Activated CD4-positive, alpha-beta T cell treated with anti-CD3 and anti-CD28 coated beads for 36 hours (primary cell): ENCODE data around the gene UBE2H. TPM values are rescaled to one million over a fixed set of nuclear protein-coding genes. Genes with fewer than 3 reads are reported as not detected.
"Not testable (repeated sequence)": the region's sequence is repeated elsewhere in the genome, so short reads cannot be mapped to it uniquely, and the experiment has no call there.

Experiments
- ATAC-seq: fragments of 200-7000 bp; cut with Tn5 transposase; one replicate; pipeline ENCODE4 v1.10.0; 2021; ENCODE audit warnings: mild to moderate bottlenecking, moderate library complexity
- CTCF ChIA-PET: fragments of 350-600 bp; sonication (Branson Sonifier 250); formaldehyde crosslinking; loops from one replicate; lab custom pipeline; 2021; ENCODE audit warnings: antibody characterized with exemption; lab: Charles Lee
- POLR2A ChIA-PET: fragments of 350-600 bp; sonication (Branson Sonifier 250); formaldehyde crosslinking; loops from one replicate; lab custom pipeline; 2021; ENCODE audit warnings: antibody characterized with exemption, inconsistent platforms; lab: Charles Lee
- DNase-seq: peaks from one replicate; pipeline ENCODE4 v3.0.0-alpha.2; 2020
- H3K27ac Mint-ChIP-seq: one replicate; pipeline ENCODE4 v1.8.0; 2021; ENCODE audit warnings: mixed read lengths
- H3K27me3 Mint-ChIP-seq: one replicate; pipeline ENCODE4 v1.8.0; 2021; ENCODE audit warnings: mixed read lengths
- H3K36me3 Mint-ChIP-seq: one replicate; pipeline ENCODE4 v1.8.0; 2021; ENCODE audit warnings: low read depth, mixed read lengths
- H3K4me1 Mint-ChIP-seq: one replicate; pipeline ENCODE4 v1.8.0; 2021; ENCODE audit warnings: mixed read lengths
- H3K4me3 Mint-ChIP-seq: one replicate; pipeline ENCODE4 v1.8.0; 2021; ENCODE audit warnings: mild to moderate bottlenecking, moderate library complexity, mixed read lengths
- H3K9me3 Mint-ChIP-seq: one replicate; pipeline ENCODE4 v1.8.0; 2021; ENCODE audit warnings: low read depth, mixed read lengths
- intact Hi-C, 2 experiments: fragments of 100-400 bp; cut with DNase I in 1 of 2; cut with micrococcal nuclease in 1 of 2; formaldehyde crosslinking; loops; one replicate each; pipeline versions ENCODE4 v1.14.2 to v1.15.1; 2022 to 2024; cut with DNase I, micrococcal nuclease
- total RNA-seq, 2 experiments: library from RNA; stranded (reverse); gene quantifications; one replicate each; pipeline ENCODE4 v1.2.3, GENCODE V29; 2021

Gene UBE2H
- total RNA-seq, 2 experiments from 2014 or later, result 25.6 to 40.7 TPM

- DNase-seq (no peak), ATAC-seq (no peak)
- Mint-ChIP-seq H3K4me3 (no peak overlapping the region), H3K9me3 (no peaks in the 10 kb centered on the region), H3K36me3 (peaks cover 24% of the 10 kb centered on the region), H3K4me1 (peaks cover 39% of the 10 kb centered on the region), H3K27me3 (no peaks in the 10 kb centered on the region), H3K27ac (no peak overlapping the region)
- ChIA-PET CTCF (interaction anchor here (0.6 to 1.9 kb wide), 4 partner anchors 9 to 136 kb away, joined by 3 to 5 read pairs (median 4); no protein-coding TSS in a partner anchor), POLR2A (no interaction called here)
- intact Hi-C loops, result no loop called here
Observed at GRCh38 chr7:129874722-129875121, 78.0 kb downstream of the UBE2H start.

DNA sequence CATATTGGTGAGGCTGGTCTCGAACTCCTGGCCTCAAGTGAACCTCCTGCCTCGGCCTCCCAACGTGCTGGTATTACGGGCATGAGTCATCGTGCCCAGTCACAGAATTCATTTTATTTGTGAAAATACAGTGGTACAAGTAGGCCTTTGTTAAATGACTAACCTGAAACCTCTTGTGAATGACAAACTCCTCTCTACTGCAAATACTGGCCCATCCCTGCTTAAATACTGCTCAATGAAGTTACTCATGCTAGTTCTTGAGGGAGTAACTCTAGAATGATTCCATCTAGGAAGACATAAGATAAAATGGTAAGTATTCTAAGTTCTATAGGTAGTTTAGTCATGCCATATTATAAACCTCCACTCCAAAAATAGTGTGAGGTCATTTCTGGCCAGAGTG lies 80.7 kb downstream of the UBE2H start:
- no peaks in the 10 kb centered on the region for H3K9me3 Mint-ChIP-seq
- no peak overlapping the region for H3K4me3 Mint-ChIP-seq
- DNase-seq (peak; percentile 43), ATAC-seq (peak; percentile 83)
- peaks cover 16% of the 10 kb centered on the region for H3K36me3 Mint-ChIP-seq
- CTCF ChIA-PET, result interaction anchor here (1.3 kb wide), 1 partner anchor 10 kb away, joined by 4 read pairs; no protein-coding TSS in a partner anchor
- no peaks in the 10 kb centered on the region for H3K27me3 Mint-ChIP-seq
- H3K27ac Mint-ChIP-seq, result no peak overlapping the region
- POLR2A ChIA-PET, result no interaction called here
- intact Hi-C loops, result no loop called here
- H3K4me1 Mint-ChIP-seq, result peaks cover 26% of the 10 kb centered on the region

- Mint-ChIP-seq H3K36me3 (peaks cover 12% of the 10 kb centered on the region), H3K4me3 (no peak overlapping the region), H3K27me3 (no peaks in the 10 kb centered on the region), H3K4me1 (peaks cover 18% of the 10 kb centered on the region), H3K27ac (no peak overlapping the region), H3K9me3 (no peaks in the 10 kb centered on the region)
- ATAC-seq (no peak), DNase-seq (no peak)
- CTCF ChIA-PET, result interaction anchor here (0.6 to 1.3 kb wide), 4 partner anchors 8 to 22 kb away, joined by 3 to 4 read pairs (median 3); no protein-coding TSS in a partner anchor
- POLR2A ChIA-PET, result no interaction called here
- intact Hi-C loops, result no loop called here
Observed at GRCh38 chr7:129870668-129871067, 82.1 kb downstream of the UBE2H start.

DNA sequence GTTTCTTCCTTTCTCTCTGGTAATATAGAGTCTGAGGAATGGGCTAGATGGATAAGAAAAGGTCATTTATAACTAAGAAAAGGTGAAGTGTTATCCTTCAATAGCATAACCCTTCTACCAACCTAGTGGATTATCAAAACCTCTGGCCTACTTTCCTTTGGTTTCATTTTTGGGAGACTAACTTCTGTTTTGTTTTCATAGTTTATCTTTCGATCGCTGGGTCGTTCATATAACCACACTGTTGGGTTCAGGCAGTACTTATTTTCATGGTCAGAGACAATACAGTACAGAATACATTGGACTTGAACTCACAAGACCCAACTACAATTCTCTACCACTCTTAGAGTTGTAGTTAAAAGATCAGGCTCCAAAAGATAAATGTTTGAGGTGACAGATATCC lies 86.5 kb downstream of the UBE2H start:
- DNase-seq, result no peak
- ATAC-seq, result no peak
- Mint-ChIP-seq H3K9me3 (no peaks in the 10 kb centered on the region), H3K27ac (no peak overlapping the region), H3K4me1 (peaks cover 27% of the 10 kb centered on the region), H3K36me3 (peaks cover 7% of the 10 kb centered on the region), H3K4me3 (no peak overlapping the region), H3K27me3 (no peaks in the 10 kb centered on the region)
- POLR2A ChIA-PET, result no interaction called here
- CTCF ChIA-PET, result interaction anchor here (1.5 to 2.4 kb wide), 2 partner anchors 9 to 28 kb away, joined by 3 to 5 read pairs; no protein-coding TSS in a partner anchor
- intact Hi-C loops, result no loop called here

DNA sequence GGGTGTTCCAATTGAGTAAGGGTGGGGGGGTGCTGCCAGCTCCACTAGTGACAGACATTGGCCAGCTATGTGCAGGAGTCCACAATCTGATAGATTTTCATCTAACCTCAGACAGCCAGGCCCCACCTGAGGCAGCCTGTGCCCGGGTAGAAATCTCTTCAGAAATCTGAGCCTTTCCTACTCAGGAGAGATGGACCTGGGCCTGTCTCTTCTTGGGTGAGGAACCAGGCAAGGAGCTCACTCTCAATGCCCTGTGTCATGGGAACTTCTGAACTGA lies 86.9 kb downstream of the UBE2H start:
- Mint-ChIP-seq H3K4me1 (peaks cover 28% of the 10 kb centered on the region), H3K9me3 (no peaks in the 10 kb centered on the region), H3K4me3 (no peak overlapping the region), H3K36me3 (peaks cover 6% of the 10 kb centered on the region), H3K27me3 (no peaks in the 10 kb centered on the region), H3K27ac (no peak overlapping the region)
- ATAC-seq (no peak), DNase-seq (no peak)
- intact Hi-C loops, result no loop called here
- ChIA-PET POLR2A (no interaction called here), CTCF (interaction anchor here (0.6 to 2.4 kb wide), 4 partner anchors 10 to 28 kb away, joined by 3 to 5 read pairs (median 3); no protein-coding TSS in a partner anchor)

DNA sequence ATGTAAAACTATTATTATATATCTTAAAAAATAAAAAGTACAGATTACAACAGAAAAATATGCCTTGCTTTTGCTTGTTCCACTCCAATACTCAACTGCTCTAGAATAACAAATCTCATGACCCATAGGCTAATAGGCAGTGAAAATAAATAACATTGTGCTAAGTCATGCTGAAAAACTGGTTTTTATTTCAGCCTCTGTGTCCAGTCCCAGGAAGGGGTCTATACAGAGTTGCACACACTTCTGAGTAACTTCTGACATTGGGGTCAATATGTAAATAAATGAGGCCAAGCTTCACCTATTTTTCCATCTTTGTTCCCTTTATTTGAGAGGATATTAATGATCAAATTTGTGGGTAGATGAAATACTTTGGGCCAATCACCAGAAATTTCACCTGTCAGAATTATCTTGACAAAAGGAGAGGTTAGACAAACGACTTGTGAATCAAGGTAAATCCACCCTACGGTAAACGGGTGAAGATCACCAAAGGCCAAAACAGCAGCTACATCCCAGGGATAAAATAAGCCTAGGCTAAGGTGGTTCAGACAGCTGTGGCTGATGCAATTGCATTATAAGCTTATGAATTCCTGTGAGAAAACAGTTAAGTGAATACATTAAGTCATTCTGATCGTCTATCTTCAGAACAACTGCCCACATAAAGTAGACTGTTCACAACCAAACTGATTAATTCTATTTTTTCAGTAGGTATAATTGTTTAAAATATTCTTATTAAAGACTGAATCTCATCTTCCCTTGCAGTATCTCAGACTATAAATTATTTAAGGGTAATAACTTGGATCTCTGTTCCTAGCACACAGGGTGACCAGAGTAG lies 87.5 kb downstream of the UBE2H start:
- peaks cover 6% of the 10 kb centered on the region for H3K36me3 Mint-ChIP-seq
- CTCF ChIA-PET, result interaction anchor here (0.6 to 2.4 kb wide), 4 partner anchors 9 to 29 kb away, joined by 3 to 5 read pairs (median 3); no protein-coding TSS in a partner anchor
- ATAC-seq, result no peak
- intact Hi-C loops, result no loop called here
- DNase-seq, result no peak
- no peak overlapping the region for H3K4me3 Mint-ChIP-seq
- H3K27me3 Mint-ChIP-seq, result no peaks in the 10 kb centered on the region
- H3K9me3 Mint-ChIP-seq, result no peaks in the 10 kb centered on the region
- peaks cover 32% of the 10 kb centered on the region for H3K4me1 Mint-ChIP-seq
- H3K27ac Mint-ChIP-seq, result no peak overlapping the region
- POLR2A ChIA-PET, result no interaction called here

DNA sequence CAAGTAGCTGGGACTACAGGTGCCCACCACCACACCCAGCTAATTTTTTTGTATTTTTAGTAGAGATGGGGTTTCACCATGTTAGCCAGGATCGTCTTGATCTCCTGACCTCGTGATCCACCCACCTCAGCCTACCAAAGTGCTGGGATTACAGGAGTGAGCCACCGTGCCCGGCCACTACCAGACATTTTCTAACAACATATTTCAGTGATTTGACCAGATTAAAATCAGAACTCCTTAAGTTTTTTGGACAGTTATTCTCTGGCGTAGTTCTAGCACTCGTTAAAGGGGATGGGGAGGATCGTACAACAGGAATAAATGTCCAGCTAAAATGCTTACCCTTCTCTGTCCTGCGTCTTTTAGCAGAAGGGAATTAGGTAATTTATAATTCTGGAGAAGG lies 88.1 kb downstream of the UBE2H start:
- intact Hi-C loops, H3K4me3 Mint-ChIP-seq, H3K27ac Mint-ChIP-seq, H3K9me3 Mint-ChIP-seq, DNase-seq, H3K27me3 Mint-ChIP-seq, POLR2A ChIA-PET, ATAC-seq, H3K36me3 Mint-ChIP-seq: not testable (repeated sequence)
- peaks cover 35% of the 10 kb centered on the region for H3K4me1 Mint-ChIP-seq
- CTCF ChIA-PET, result interaction anchor here (1.5 to 2.4 kb wide), 2 partner anchors 11 to 29 kb away, joined by 3 to 5 read pairs; no protein-coding TSS in a partner anchor

DNA sequence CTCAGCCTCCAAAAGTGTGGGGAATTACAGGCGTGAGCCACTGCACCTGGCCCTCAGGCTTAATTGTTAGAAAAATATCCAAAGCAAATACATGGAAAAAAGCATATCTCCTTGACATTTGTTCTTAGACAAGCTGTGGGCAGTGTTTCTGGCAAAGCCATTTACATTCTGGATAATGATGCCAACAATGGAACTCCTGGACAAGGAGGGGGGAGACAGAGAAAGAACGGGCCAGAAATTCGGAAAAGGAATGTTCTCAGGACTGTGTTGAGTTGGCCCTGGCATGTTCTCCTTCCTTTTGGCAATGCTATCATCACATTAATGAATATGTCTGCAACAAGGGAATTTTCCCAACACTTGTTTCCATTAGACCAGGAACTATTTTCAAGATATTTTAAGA lies 88.7 kb downstream of the UBE2H start:
- ChIA-PET CTCF (interaction anchor here (2.4 kb wide), 1 partner anchor 12 kb away, joined by 5 read pairs; no protein-coding TSS in a partner anchor), POLR2A (no interaction called here)
- peaks cover 41% of the 10 kb centered on the region for H3K4me1 Mint-ChIP-seq
- DNase-seq (no peak), ATAC-seq (no peak)
- no peaks in the 10 kb centered on the region for H3K9me3 Mint-ChIP-seq
- no peaks in the 10 kb centered on the region for H3K27me3 Mint-ChIP-seq
- no peak overlapping the region for H3K4me3 Mint-ChIP-seq
- H3K36me3 Mint-ChIP-seq, result peaks cover 4% of the 10 kb centered on the region
- H3K27ac Mint-ChIP-seq, result no peak overlapping the region
- intact Hi-C loops, result no loop called here

GRCh38 chr7:129862682-129863081 lies 90.1 kb downstream of the UBE2H start:
- Mint-ChIP-seq H3K4me3 (no peak overlapping the region), H3K36me3 (peaks cover 1% of the 10 kb centered on the region), H3K9me3 (no peaks in the 10 kb centered on the region), H3K4me1 (peaks cover 46% of the 10 kb centered on the region), H3K27me3 (no peaks in the 10 kb centered on the region), H3K27ac (no peak overlapping the region)
- ATAC-seq (no peak), DNase-seq (no peak)
- CTCF ChIA-PET, result interaction anchor here (0.8 to 0.9 kb wide), 4 partner anchors 9 to 148 kb away, joined by 3 to 4 read pairs (median 4); no protein-coding TSS in a partner anchor
- intact Hi-C loops, result no loop called here
- POLR2A ChIA-PET, result no interaction called here

DNA sequence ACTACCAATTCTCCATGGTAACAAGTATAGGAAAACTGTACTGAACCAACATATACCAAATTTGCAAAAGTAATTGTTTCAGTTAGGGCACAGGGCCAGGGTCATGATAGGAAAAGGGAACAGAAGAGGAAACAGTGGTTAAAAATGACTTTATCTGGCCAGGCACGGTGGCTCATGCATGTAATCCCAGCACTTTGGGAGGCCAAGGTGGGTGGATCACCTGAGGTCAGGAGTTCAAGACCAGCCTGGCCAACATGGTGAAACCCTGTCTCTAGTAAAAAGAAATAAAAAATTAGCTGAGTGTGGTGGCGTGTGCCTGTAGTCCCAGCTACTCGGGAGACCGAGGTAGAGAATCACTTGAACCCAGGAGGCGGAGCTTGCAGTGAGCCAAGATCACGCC lies 92.0 kb downstream of the UBE2H start:
- H3K4me3 Mint-ChIP-seq, H3K9me3 Mint-ChIP-seq, H3K27ac Mint-ChIP-seq, POLR2A ChIA-PET, DNase-seq, H3K36me3 Mint-ChIP-seq, intact Hi-C loops, H3K27me3 Mint-ChIP-seq, ATAC-seq: not testable (repeated sequence)
- H3K4me1 Mint-ChIP-seq, result peaks cover 51% of the 10 kb centered on the region
- CTCF ChIA-PET, result interaction anchor here (0.5 to 0.6 kb wide), 2 partner anchors 9 to 109 kb away, joined by 3 to 4 read pairs; no protein-coding TSS in a partner anchor

- Mint-ChIP-seq H3K27me3 (no peaks in the 10 kb centered on the region), H3K4me3 (no peak overlapping the region), H3K4me1 (peaks cover 62% of the 10 kb centered on the region), H3K36me3 (peaks cover 2% of the 10 kb centered on the region), H3K27ac (no peak overlapping the region), H3K9me3 (no peaks in the 10 kb centered on the region)
- DNase-seq, result no peak
- ChIA-PET POLR2A (no interaction called here), CTCF (no interaction called here)
- ATAC-seq, result peak; percentile 39
- intact Hi-C loops, result no loop called here
Observed at GRCh38 chr7:129859183-129859582, 93.6 kb downstream of the UBE2H start.

DNA sequence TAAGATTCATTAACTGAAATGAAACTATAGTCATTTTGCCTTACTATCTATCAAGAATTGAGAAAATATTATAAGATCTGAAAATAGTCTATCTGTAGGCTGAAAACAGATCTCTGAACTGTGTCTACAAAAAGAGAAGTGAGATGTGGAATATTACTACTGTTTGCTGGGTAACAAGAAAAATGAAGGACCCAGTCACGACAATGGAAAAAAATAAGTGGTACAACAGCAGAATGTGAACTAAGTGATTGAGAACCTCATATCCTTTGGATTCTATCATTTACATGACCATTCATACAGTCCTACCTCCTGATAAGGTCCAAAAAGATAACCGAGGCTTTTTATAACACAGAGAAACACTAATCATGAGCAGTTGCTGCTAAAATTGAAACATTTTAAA lies 94.3 kb downstream of the UBE2H start:
- CTCF ChIA-PET, result no interaction called here
- intact Hi-C loops, result no loop called here
- H3K4me1 Mint-ChIP-seq, result peaks cover 69% of the 10 kb centered on the region

More for the DNA sequence above, 94.3 kb downstream of the UBE2H start:
- Mint-ChIP-seq H3K9me3 (no peaks in the 10 kb centered on the region), H3K27ac (no peak overlapping the region), H3K27me3 (no peaks in the 10 kb centered on the region), H3K4me3 (no peak overlapping the region), H3K36me3 (peaks cover 2% of the 10 kb centered on the region)
- DNase-seq (no peak), ATAC-seq (no peak)
- POLR2A ChIA-PET, result no interaction called here
